Ureter (tissue), 1 donor: ENCODE results near the gene PTPRT. TPM values are rescaled to one million over a fixed set of nuclear protein-coding genes. Genes with fewer than 3 reads are reported as not detected.

Experiments
- DNase-seq: peaks from one replicate; pipeline ENCODE4 v3.0.0-alpha.2; 2020; ENCODE audit warnings: low spot score
- total RNA-seq: library from RNA; stranded (reverse); gene quantifications from one replicate; pipeline ENCODE4 v1.2.4, GENCODE V29; 2023
- donor health status: DM: yes; HTN: yes; CAD: no.

The PTPRT gene
- total RNA-seq, 1 donor from 2014 or later, result 0.10 TPM

DNA sequence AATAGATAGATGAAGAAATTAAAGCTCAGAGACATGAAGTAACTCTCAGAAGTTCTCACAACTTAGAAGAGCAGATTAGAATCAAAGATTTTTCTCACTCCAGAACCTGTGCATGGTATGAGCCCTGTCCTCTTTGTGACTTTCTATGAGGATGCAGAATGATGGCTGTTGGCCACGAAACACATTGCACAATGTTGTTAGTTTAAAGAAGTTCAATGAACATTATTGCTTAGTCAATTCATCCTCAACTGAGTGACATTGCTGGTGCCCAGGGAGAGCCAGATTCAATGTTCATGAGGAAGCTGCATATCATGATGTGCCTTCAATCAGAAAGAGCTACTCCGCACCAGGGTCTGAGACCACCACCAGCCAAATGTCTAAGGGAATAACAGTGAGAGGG lies 633.1 kb downstream of the PTPRT start:
- no peak for DNase-seq

DNA sequence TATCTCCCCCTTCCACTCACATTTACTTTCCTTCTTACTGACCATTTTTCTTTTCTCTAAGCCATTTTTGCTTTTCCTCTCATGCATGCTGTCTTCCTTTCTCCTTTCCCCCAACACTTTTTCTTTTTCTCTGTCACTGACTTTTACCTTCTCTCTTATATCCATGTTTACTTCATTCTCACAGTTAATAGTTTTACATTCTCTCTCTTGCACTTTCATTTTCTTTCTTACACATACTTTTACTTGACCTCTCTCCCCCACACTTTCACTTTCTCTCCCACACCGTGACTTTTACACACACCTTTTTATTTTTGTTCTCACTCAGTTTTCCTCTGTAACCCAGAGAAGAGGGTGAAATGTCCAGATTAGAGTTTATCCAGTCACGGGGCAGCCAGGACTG lies 636.3 kb downstream of the PTPRT start:
- DNase-seq, result no peak

DNA sequence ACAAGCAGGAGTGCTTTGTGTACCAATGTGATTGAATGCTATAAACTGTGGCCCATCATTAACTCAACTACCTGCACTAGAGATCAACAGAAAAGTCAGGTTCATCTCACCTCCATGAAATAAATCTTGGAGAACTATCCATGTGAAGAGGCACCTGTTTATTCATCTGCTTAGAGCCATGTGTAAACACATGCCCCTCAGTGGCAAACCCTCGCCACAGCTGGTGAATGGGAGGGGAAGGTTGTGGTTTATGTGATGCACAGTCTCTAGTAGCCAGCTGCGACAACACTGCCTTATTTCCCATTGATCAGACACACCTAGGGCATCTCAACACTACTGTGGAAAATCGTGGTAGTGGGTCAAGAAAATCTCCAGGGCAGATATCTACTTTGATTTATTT lies 640.2 kb downstream of the PTPRT start:
- no peak for DNase-seq

DNA sequence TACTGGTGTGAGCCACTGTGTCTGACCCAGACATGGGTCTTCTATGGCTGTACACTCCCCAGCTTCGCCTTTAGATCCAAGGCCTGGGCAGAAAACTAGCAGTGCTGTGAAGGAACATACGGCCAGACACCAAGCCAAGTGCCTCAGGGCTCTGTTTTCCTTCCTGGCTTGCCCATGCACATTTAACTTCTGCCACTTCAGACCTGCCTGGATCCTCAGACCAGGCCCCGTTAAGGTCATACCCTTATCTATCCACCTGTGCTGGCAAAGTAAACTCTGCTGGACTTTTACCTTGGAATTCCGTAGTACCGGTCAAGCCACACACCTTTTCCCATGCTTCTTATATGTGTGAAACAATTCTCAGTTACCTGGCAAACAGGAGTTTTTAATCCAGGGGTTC lies 644.8 kb downstream of the PTPRT start:
- DNase-seq, result no peak

DNA sequence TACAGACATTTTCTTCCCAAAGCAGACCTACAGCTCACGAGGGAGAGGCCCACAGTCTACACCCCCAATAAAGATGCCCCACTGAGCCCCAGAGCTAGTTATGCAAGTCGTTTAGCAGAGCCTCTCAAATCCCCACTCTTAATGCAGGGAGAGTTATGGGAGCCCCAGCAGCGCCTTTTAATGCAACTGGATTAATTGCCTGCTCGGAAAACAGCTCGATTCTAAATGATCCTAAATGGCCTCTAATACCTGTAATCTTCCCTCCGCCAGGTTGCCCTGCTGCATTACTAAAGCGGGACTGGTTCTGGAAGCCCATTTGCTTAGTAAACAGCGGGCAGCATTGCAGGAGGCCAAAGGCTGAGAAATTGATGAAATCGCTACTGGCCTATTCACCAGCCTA lies 656.9 kb downstream of the PTPRT start:
- DNase-seq, result no peak

DNA sequence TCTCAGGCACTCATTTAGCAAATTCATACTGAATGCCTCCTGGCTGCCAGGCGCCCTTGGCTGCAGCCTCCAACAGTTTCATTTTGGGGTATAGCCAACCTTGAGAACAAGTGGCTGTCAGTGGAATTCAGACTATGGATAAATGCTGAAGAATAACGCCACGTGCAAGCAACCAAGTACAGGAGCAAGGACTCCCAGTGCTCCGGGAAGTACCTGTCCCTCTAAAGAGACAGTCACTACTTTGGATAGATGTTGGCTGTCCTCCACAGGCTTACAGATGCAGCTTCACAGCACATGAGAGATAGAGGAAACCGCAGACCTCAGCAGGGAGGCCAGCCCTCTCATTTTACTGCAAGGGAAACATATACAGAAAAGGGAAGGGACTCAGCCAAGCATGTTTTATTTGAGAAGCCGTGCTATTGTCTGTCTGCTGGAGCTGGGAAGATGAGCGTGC lies 658.2 kb downstream of the PTPRT start:
- no peak for DNase-seq

DNA sequence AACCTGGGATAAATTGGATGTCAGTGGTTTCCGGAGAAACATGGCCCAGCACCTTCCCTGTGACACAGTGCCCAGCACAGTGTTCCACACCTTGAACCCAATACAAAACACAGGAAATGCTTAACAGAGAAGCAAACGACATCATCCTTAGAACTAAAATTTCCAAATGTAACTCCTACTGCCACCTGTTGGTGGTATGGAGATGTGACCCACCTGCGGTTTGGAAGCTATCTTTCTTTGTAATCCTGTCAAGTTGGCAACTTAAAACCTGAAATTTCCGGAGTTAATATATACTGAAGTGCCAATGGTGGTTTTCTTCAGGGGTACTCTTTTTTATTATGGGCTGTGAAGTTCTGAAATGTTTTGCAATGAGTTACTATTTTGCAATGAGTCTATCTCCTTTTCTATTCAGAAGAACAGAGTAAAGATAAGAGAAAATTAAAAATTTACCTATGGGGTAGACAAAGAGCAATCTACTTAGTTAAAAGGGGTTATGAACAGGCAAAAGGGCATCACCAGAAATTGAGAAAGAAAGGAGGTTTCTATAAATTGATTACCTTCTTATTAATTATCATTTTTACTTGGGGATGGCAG lies 658.8 kb downstream of the PTPRT start:
- DNase-seq, result no peak

DNA sequence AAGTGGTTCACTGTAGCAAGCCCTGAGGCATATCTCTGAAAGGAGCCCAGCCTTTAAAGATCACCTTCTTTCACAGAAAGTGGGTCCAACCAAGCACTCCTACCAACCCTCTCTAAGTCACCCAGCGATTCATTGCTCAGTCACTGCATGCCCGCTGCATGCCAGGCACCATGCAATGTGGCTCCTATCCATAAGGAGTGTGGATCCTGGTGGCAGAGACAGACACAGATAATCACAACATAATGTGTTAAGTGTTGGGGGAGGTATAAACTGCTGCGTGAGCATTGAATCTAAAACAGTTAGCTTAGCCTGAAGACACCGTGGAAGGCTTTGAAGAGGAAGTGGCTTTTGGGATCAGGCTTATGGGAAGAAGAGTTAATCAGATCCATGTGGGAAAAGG lies 659.5 kb downstream of the PTPRT start:
- DNase-seq, result no peak

DNA sequence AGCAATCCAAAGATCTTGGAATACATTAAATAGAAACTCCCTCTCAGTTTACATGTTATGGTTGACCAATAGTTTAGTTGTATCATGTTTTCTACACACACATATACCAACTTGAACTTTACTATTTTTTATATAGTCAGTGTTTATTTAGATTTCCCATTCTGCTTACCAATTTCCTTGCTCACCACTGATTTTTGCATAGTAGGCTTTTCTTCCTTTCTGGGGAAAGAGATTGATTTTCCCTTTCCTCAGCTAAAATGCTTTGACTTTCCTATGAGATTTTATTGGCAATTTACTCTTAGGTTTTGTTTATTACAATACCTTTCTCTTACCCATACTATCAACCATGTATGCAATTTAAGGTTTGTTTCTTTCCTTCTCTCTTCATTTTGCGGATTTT lies 665.6 kb downstream of the PTPRT start:
- no peak for DNase-seq

DNA sequence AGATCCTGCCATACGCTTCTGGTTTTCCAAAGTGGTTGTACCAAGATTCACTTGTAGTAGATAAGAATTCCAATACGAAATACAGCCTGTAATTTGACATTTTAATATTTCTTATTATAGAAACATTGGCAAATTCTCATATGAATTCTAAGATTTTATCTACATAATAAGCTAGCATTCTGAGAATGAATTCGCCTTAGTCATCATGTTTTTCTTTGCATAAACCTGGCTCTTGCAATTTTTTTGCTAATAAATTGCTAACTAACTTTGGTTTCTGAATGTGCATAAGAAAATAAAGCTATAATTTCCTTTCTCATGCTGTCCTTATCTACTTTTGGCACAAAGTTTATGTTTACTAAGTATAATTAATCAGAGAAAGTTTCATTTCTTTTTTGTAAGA lies 673.0 kb downstream of the PTPRT start:
- no peak for DNase-seq

DNA sequence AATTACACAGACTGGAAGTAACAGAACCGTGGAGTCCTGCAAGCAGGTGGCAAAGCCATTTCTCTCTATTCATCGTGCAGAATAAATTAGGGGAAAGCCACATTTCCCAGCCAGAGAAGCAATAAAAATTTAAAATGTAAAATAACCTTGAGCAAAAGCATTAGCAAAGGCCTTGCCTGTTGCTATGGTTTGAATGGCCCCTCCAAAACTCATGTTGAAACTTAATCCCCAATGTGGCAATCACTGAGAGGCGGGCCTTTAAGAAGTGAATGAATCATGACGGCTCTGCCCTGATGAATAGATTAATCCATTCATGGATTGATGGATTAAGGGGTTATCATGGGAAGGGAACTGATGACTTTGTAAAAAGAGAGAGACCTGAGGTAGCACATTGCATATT lies 679.0 kb downstream of the PTPRT start:
- DNase-seq, result no peak

DNA sequence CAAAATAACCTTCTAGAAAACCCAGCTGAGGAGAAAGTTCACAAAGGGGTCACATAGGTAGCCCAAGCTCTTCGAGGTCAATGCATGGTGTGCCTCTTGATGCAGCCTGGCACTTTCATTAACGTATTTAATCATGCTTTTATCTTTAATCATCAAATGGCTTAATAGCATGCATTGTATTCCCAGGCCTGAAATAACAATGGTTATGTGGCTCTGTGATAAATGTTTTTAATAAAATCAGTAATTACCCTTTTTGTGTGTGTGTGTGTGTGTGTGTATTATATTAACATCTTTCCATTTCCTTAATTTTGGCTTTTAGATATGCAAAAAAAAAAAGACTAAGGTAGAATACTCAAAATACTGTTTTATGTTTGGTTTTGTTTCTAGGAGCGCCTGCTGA lies 681.8 kb downstream of the PTPRT start:
- DNase-seq, result no peak

DNA sequence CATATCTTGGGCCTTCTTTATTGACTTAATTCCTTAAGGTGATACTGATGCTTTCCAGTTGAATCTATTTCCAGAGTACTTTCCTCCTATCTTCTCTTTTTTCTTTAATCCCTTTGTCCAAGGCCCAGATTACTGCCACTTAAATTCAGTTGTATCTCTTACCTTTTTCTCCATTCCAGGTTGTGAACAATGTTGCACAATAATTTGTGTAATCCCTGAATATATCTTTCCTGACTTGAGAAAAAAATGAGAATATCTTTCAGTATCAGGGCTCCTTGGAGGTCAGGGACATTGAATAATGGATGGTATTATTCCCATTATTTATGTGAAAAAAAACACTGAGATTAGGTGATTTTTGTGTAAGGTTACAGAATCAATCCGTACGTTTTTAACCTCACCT lies 683.3 kb downstream of the PTPRT start:
- DNase-seq, result no peak

DNA sequence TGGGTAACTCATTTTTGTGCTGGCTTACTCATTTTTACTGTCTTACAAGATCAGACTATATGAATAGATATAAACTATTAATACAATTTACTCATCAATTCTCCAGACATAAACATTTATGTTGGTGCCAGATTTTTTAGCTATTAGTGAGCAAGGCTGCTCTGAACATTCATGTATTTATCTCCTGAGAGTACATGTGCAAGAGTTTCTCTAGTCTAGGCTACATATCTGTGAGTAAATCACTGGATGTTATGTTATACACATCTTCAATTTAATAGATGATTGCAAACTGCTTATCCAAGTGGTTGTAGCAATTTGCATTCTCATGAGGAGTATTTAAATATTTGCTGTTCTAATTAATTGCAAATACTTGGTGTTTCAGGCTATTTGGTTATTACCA lies 687.1 kb downstream of the PTPRT start:
- no peak for DNase-seq

DNA sequence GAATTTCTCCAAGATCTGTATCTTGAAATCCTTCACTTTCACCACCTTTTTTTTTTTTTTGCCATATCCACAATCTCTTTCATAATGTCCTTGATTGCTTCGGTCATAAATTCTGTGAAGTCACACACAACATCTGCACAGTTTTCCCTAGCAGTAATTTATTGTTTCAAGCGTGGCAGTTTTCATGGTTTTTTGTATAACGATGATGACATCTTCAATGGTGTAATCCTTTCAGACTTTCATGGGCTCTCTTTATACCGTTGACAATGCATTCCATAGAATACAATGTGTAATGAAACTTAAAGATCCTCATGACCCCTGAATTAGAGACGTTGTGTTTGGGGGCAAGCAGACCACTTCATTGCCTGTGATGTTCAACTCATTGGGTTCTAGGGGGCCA lies 693.1 kb downstream of the PTPRT start:
- no peak for DNase-seq

DNA sequence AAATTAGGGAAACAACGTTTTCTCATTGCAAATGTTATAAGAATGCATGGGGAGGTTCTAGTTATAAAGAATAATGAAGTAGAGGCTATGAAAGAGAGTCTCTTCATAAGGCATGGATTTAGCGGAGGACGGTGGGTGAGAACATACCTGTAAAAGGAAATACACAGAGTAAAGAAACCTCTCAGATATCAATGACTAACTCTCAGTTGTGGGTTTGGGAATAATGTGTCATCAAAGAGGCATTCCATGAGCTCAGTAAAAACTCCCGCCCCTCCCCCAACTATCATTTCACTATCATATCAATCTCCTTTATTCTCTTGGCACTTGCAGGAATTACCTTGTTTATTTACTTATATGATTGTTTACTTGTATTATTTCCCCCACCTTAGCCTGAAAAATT lies 695.4 kb downstream of the PTPRT start:
- DNase-seq, result no peak

DNA sequence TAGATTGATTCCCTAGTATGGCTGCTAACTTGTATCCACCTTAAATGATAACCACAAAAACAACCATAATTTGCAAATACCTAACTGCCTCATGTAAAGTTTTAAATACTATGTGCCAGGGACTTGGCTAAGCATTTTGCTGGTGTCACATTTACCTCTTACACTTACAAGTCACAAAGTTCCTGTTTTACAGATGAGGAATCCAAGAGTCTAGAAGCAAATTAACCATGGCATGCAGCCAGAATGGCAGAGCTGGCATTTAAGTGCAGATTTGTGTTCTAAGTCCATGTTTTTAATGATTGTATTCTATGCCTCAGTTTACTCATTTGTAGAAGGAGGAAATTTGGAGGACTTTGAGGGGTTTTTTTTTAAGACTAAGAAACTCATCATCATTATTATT lies 696.7 kb downstream of the PTPRT start:
- no peak for DNase-seq

DNA sequence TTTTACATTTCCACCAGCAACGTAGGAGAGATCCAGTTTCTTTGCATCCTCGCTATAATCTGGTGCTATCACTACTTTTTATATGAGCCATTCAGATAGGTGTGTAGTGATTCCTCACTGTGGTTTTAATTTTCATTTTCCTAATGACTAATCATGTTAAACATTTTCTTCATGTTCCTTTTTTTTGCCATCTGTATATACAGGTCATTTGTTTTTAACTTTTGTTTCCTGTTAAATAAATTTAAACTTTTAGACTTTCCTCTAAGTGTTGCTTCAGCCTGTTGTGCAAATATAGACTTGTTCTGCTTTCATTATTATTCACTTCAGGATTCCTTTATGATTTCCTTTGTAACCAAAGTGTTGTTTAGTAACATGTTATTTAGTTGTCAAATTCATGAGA lies 697.4 kb downstream of the PTPRT start:
- DNase-seq, result no peak

DNA sequence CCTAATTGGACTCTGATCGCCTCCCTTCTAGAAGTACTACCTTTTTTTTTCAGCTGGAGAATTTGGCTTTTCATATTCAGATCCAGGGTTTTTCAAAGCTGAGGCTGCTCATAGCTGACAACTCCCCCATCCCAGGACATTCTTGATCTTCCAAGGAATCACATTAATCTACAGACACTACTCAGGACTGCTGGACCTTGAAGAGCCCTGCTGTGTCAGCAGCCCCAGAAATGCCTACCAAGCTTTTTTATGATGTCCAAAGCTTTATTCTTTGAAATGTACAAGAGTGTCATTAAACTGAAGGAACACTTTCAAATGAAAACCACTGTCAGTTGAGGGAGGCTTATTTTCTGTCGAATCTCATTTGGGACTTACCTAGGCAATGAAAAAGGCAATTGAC lies 704.1 kb downstream of the PTPRT start:
- DNase-seq, result no peak

DNA sequence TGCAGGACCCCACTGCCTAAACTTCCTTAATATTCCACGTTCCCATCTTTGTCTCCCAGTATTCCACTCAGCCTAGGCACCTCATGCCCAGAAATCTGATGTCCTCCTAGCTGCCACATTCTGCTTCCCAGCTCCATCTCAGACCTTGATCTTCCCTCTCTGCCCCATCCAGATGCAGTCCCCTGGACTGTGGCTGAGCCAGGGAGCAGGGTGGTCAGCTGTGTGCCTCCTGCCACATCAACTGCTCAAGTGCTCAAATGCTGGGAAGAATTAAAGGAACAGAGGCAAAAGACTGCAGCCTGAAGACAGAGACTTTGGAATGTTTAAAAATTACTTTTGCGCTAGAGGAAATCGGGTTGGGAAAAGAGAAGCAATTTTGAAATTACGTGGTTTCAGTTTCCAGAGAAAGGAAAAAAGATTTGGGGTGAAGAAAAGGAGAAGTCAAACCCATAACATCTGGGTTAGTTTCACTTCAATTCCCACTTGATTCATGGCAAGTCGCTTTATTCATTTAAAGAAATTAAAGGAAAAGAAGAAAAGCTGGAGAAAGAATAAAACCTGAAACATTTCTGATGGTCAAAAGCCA lies 704.8 kb downstream of the PTPRT start:
- no peak for DNase-seq

DNA sequence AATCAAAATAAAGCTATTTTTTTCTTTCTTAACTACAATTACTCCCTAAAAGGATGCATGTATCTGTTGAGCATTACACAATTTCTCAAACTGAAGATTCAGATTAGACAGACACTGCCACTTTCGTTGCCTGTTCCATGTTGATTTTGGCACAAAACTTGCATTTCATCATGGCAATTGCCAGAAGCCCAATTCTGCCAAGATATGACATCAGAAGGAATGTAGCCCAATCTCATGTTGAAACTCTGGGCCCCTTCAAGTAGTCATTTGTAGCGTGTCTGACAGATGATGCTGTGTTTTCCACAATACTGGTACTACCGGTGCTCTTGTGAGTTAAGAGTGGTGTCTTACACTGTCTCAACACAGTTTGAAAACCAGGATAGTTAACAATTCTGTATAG lies 705.4 kb downstream of the PTPRT start:
- peak; percentile 46 for DNase-seq

DNA sequence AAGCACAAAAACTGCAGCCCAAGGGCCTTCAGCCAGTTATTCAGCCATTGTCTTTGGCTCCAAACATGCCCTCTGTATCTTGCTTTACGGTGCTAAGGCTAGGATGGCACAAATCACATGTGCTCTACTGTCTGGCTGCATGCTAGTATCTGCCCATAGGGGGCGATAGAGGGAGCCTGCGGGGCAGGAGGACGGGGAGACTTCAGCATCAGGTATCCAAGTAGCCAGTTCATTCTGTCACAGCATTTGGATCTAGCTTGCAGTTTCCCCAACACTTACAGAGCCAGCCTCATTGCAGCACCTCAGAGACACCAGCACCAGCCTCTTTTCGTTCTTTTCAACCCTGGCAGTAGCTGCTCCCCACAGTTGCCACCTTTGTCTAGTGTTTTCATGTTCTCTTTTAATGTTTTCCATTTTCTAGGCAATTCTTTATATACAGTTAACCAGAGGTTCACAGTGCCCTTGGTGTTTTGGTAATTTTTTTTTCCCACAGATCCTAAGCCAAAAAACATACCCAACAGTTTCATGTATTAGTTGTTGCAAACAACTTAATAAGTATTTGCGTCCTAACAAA lies 705.9 kb downstream of the PTPRT start:
- DNase-seq, result no peak

DNA sequence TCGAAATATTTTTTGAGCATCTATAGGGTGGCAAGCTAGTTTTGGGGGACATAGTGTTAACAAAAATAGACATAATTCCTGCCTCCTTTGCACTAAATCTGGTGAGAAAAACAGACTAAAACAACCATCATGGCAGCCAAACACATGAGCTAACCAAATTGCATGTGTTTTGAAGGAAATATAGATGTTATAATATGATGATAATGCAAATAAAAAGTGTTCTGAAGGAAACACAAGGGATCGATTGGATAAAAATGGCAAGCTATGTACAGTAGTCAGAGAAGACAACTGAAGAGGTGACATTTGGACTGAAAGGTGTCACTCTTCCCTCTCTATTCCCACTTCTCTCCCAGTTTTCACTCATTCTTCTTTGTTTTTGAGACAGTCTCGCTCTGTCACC lies 706.9 kb downstream of the PTPRT start:
- DNase-seq, result no peak

DNA sequence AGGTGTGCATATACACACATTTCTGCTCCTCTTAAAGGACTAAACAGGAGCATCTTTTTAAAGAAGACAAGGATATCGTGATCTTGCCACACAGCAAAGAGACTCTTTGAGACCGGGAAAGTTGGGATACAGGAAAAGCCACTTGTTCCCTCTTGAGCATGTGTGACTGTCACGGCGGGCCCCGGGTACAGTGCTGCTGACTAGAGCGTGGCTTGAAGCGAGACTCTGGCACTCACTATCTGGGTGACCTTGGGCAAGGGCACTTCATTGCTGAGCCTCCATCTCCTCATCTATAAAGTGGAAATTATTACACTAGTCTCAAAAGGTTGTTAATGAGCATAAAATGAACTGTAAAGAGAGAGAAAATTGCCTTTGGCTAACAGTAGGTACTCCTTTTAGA lies 713.9 kb downstream of the PTPRT start:
- no peak for DNase-seq
